ENCODE measurements around the gene BIN2. TPM values are rescaled to one million over a fixed set of nuclear protein-coding genes. Genes with fewer than 3 reads are reported as not detected.
A peak's percentile ranks its signal among the peaks of the same experiment; 100 is the strongest.

The BIN2 gene
- total RNA-seq, 1 experiment from 2014 or later: not detected

DNA sequence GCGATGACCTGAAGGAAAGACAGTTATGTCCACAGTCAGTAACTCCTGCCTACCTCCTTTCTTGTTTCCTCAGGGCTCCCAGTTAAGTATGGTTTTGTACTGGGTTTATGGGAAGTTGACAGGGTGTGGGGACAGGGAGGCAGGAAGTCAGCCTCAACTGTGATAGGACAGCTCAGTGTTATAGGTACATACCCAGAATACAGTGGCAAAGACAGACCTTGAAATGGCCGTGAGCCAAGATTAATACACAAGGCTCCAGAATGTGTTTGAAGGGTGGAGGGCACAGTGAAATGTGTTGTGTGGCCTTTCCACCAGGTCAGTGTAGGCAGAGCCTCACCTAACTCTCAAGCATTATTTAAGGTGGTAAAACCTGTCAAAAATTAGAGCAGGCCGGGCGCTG is 4.6 kb upstream of the BIN2 start:
- intact Hi-C loops (cut with micrococcal nuclease): loop anchor here (5.0 kb wide), 1 partner anchor 46 kb away; no protein-coding TSS in a partner anchor
- no TSS peak for BruUV-seq (replicated peaks)
- Mint-ChIP-seq H3K27me3 (ENCODE audit: insufficient read depth, unreplicated experiment) (no peaks in the 10 kb centered on the region), H3K9me3 (ENCODE audit: unreplicated experiment) (no peaks in the 10 kb centered on the region), H3K4me3 (ENCODE audit: unreplicated experiment) (no peak overlapping the region), H3K4me1 (ENCODE audit: insufficient read depth, unreplicated experiment) (peaks cover 11% of the 10 kb centered on the region), H3K27ac (ENCODE audit: low read depth, unreplicated experiment) (no peak overlapping the region), H3K36me3 (ENCODE audit: insufficient read depth, unreplicated experiment) (peaks cover 11% of the 10 kb centered on the region)
- TF ChIP-seq CTCF (IDR thresholded peaks at IDR 0.05; ENCODE audit: unreplicated experiment): no peak
- CTCF ChIA-PET: no interaction called here
- POLR2A ChIA-PET: no interaction called here
- no peak for DNase-seq (ENCODE audit: unreplicated experiment)

DNA sequence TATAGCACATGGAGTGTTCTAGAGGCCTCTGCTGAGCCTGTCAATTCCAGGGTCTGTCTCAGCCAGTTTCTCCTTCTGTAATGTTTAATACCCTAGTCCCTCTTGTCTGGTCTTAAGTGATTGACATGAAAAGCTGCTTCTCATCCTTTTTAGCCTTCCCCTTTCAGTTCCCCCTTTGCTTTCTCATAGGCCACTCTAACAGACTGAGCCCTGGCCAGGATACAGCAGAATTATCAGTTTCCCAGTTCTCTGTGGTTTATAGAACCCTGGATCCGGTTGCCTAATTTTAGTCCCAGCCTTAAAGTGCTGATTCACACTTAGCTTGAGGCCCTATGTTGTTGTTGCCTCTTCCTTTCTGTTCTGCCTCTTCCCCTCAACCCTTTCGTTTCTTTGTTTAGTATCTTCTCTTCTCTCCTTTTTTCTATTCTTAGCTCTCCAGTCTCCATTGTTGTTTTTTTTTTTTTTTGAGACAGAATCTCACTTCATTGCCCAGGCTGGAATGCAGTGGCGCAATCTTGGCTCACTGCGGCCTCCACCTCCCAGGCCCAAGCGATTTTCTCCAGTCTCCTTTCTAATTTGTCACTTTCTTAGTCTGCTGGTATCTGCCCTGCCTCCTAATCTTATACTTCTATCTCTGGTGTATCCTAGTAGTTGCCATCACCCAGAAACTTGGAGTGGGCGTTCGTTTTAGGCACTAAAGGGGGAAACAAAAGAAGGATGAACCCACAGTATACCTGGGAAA is 2.9 kb upstream of the BIN2 start:
- H3K36me3 Mint-ChIP-seq (ENCODE audit: insufficient read depth, unreplicated experiment): peaks cover 11% of the 10 kb centered on the region
- POLR2A ChIA-PET: interaction anchor here (0.6 to 1.2 kb wide), 4 partner anchors 24 to 413 kb away, joined by 3 to 5 read pairs (median 4); partner anchors contain the start of gene DAZAP2
- no peak overlapping the region for H3K4me3 Mint-ChIP-seq (ENCODE audit: unreplicated experiment)
- no peak for TF ChIP-seq CTCF (IDR thresholded peaks at IDR 0.05; ENCODE audit: unreplicated experiment)
- H3K4me1 Mint-ChIP-seq (ENCODE audit: insufficient read depth, unreplicated experiment): peaks cover 11% of the 10 kb centered on the region
- H3K27ac Mint-ChIP-seq (ENCODE audit: low read depth, unreplicated experiment): peak overlapping the region; percentile 86
- no TSS peak for BruUV-seq (replicated peaks)
- H3K9me3 Mint-ChIP-seq (ENCODE audit: unreplicated experiment): no peaks in the 10 kb centered on the region
- peak; percentile 82 for DNase-seq (ENCODE audit: unreplicated experiment)
- CTCF ChIA-PET: interaction anchor here (0.7 to 1.2 kb wide), 2 partner anchors 14 to 23 kb away, joined by 3 to 9 read pairs; no protein-coding TSS in a partner anchor
- H3K27me3 Mint-ChIP-seq (ENCODE audit: insufficient read depth, unreplicated experiment): no peaks in the 10 kb centered on the region
- intact Hi-C loops (cut with micrococcal nuclease): loop anchor here (5.0 kb wide), 1 partner anchor 45 kb away; no protein-coding TSS in a partner anchor

DNA sequence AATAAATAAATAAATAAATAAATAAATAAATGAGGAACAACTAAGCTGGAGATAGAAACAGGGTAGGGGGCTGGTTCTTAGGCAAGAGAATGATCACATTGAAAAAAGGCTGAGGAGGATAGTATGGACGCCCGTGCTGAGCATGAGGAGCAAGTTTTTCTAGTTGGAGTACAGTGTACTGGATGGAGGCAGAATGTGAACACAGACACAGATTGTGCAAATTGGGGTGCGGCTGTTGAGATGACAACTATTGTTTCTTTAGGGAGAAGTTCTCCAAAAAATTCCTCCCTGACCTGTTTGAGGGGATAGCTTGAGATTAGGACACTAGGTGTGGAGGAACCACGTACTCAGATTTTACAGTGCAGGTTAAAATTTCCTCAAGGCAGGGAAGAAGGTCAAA is 979 bp upstream of the BIN2 start:
- H3K9me3 Mint-ChIP-seq (ENCODE audit: unreplicated experiment): no peaks in the 10 kb centered on the region
- H3K36me3 Mint-ChIP-seq (ENCODE audit: insufficient read depth, unreplicated experiment): peaks cover 5% of the 10 kb centered on the region
- H3K27me3 Mint-ChIP-seq (ENCODE audit: insufficient read depth, unreplicated experiment): no peaks in the 10 kb centered on the region
- intact Hi-C loops (cut with micrococcal nuclease): loop anchor here (5.0 kb wide), 1 partner anchor 43 kb away; no protein-coding TSS in a partner anchor
- H3K4me1 Mint-ChIP-seq (ENCODE audit: insufficient read depth, unreplicated experiment): peaks cover 11% of the 10 kb centered on the region
- ChIA-PET CTCF (no interaction called here), POLR2A (no interaction called here)
- no peak overlapping the region for H3K4me3 Mint-ChIP-seq (ENCODE audit: unreplicated experiment)
- no peak for TF ChIP-seq CTCF (IDR thresholded peaks at IDR 0.05; ENCODE audit: unreplicated experiment)
- DNase-seq (ENCODE audit: unreplicated experiment): no peak
- H3K27ac Mint-ChIP-seq (ENCODE audit: low read depth, unreplicated experiment): no peak overlapping the region
- BruUV-seq (replicated peaks): no TSS peak

- ChIA-PET POLR2A (no interaction called here), CTCF (no interaction called here)
- TF ChIP-seq CTCF (IDR thresholded peaks at IDR 0.05; ENCODE audit: unreplicated experiment): no peak
- intact Hi-C loops (cut with micrococcal nuclease): no loop called here
- BruUV-seq (replicated peaks): no TSS peak
- Mint-ChIP-seq H3K9me3 (ENCODE audit: unreplicated experiment) (no peaks in the 10 kb centered on the region), H3K36me3 (ENCODE audit: insufficient read depth, unreplicated experiment) (peaks cover 5% of the 10 kb centered on the region), H3K27me3 (ENCODE audit: insufficient read depth, unreplicated experiment) (no peaks in the 10 kb centered on the region), H3K4me3 (ENCODE audit: unreplicated experiment) (no peak overlapping the region), H3K4me1 (ENCODE audit: insufficient read depth, unreplicated experiment) (peaks cover 19% of the 10 kb centered on the region), H3K27ac (ENCODE audit: low read depth, unreplicated experiment) (no peak overlapping the region)
- no peak for DNase-seq (ENCODE audit: unreplicated experiment)
These were observed 535 bp downstream of the BIN2 start for GRCh38 chr12:51323317-51323960.
